ENCODE results near the gene EPC2. TPM values are rescaled to one million over a fixed set of nuclear protein-coding genes. Genes with fewer than 3 reads are reported as not detected.

EPC2 gene
- total RNA-seq, 1 experiment from 2014 or later, result 19.6 TPM

DNA sequence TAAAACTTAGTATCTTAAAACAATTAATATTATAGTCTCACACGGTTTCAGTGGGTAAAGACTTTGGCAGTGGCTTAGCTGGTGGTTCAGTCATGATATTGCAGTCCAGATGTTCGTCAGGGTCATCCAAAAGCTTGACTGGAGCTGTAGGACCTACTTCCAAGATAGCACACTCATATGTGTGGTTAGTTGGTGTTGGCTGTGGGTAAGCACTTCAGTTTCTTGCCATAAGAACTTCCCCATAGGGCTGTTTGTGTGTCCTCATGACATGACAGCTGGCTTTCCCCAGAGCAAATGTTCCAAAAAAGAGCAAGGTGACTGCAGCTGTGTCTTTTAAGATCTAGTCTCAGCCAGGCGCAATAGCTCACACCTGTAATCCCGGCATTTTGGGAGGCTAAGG is 48.5 kb upstream of the EPC2 start (continued):
- TF ChIP-seq ZNF274 (IDR thresholded peaks at IDR 0.05; ENCODE audit: low read depth, low read length), result no peak
- TF ChIP-seq CBX3 (IDR thresholded peaks at IDR 0.05; ENCODE audit: low read depth), result no peak

DNA sequence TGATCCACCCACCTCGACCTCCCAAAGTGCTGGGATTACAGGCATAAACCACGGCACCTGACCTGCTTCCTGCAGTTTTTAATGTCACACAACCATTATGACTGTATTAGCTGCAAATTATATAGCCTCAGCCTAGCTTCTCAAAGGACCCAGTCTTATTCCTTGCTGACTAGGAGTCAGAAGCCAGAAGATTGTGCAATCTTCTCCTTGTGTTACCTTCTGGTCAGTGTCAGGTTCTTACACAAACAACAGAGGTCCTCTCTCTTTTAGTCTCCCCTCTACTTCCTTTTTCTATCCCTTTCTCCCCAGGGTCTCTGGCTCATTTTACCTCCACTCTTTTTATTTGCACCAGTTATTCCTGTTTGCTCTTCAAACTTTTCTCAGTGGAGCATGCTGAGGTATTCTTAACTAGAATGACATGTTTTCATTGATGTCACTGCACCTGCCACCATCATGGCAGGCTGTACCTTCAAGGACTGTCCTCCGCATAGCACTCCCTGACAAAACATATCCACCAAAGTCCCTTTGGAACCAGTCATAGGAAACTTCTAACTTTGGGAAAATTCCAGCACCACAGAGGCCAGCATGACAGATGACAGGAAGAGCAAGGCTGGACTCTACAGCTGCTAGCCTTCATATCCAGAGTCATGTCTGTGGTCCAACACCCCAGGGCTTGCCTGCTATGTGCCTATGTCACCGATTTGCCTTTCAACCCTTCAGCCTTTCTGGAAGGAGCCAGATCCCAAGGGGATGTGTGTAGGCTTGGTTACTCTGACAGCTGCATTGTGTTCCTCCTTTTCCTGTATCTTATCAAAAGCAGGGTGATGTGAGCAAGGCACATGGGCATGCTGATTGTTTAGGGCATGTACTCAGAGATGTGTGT is 45.2 kb upstream of the EPC2 start:
- H3K4me2 ChIP-seq (ENCODE audit: low read length), result no peak overlapping the region
- no peak overlapping the region for H2AFZ ChIP-seq (ENCODE audit: low read depth, low read length, poor library complexity, severe bottlenecking)
- H3K4me1 ChIP-seq (ENCODE audit: control insufficient read depth in 1 of 2, insufficient read depth in 2 of 2, low read length in 2 of 2), result no peaks in the 10 kb centered on the region
- ChIA-PET CTCF (no interaction called here), RAD21 (ENCODE audit: low non-redundant PET in 1 of 2, low total read pairs in 2 of 2, uncharacterized antibody in 2 of 2, unreplicated experiment in 2 of 2) (no interaction called here), POLR2A (no interaction called here)
- H3K79me2 ChIP-seq (ENCODE audit: insufficient read depth, low read length), result no peaks in the 10 kb centered on the region
- no peaks in the 10 kb centered on the region for H3K9me2 ChIP-seq (ENCODE audit: insufficient read depth)
- BruUV-seq (replicated peaks), result no TSS peak
- TF ChIP-seq CBX3 (IDR thresholded peaks at IDR 0.05; ENCODE audit: low read depth), result no peak
- no peak for TF ChIP-seq POLR2A (IDR thresholded peaks at IDR 0.05; ENCODE audit: borderline replicate concordance, extremely low read depth, insufficient read depth, insufficient read length)
- TF ChIP-seq YY1 (IDR thresholded peaks at IDR 0.05; ENCODE audit: extremely low read depth, insufficient replicate concordance, low read depth, low read length), result no peak
- no peak for TF ChIP-seq ATF3 (IDR thresholded peaks at IDR 0.05)
- TF ChIP-seq CTCF (IDR thresholded peaks at IDR 0.05 in 2 of 3, conservative IDR thresholded peaks at IDR 0.05 in 1 of 3; ENCODE audit: borderline replicate concordance in 1 of 3, insufficient read depth in 1 of 3, low read depth in 2 of 3, low read length in 2 of 3), result no peak
- no peak for TF ChIP-seq ZNF274 (IDR thresholded peaks at IDR 0.05; ENCODE audit: low read depth, low read length)
- no peak for TF ChIP-seq TCF7L2 (IDR thresholded peaks at IDR 0.05; ENCODE audit: borderline replicate concordance, extremely low read depth, insufficient read depth, insufficient read length)
- TF ChIP-seq SP1 (IDR thresholded peaks at IDR 0.05; ENCODE audit: low read depth), result no peak
- TF ChIP-seq SRF (IDR thresholded peaks at IDR 0.05; ENCODE audit: low read depth), result no peak
- no peak for TF ChIP-seq EGR1 (IDR thresholded peaks at IDR 0.05; ENCODE audit: low read depth)
- no peak for TF ChIP-seq RAD21 (IDR thresholded peaks at IDR 0.05; ENCODE audit: low read depth)
- TF ChIP-seq EZH2 (IDR thresholded peaks at IDR 0.05), result no peak
- TF ChIP-seq REST (IDR thresholded peaks at IDR 0.05; ENCODE audit: low read depth), result no peak
- no peak for TF ChIP-seq EZH2phosphoT487 (IDR thresholded peaks at IDR 0.05; ENCODE audit: borderline replicate concordance)
- H3K9me3 ChIP-seq (ENCODE audit: control insufficient read depth in 1 of 2, insufficient read depth in 1 of 2, low read depth in 1 of 2, low read length in 2 of 2), result no peaks in the 10 kb centered on the region
- intact Hi-C loops (cut with micrococcal nuclease), result no loop called here
- no peaks in the 10 kb centered on the region for H4K20me1 ChIP-seq (ENCODE audit: insufficient read depth)
- DNase-seq (ENCODE audit: low read depth, low spot score) (no peak), ATAC-seq (no peak)
- no peak overlapping the region for H3K4me3 ChIP-seq (replicated peaks in 1 of 2; ENCODE audit: low read depth in 1 of 2, low read length in 2 of 2)
- no peak overlapping the region for H3K27ac ChIP-seq (ENCODE audit: low read depth, low read length)
- H3K9ac ChIP-seq (ENCODE audit: low read length), result no peak overlapping the region
- H3K36me3 ChIP-seq (ENCODE audit: control insufficient read depth in 1 of 2, insufficient read depth in 2 of 2, low read length in 2 of 2), result no peaks in the 10 kb centered on the region
- H3K27me3 ChIP-seq (ENCODE audit: insufficient read depth, low read length), result 0 out of 2 replicates have a peak, but pooled peaks cover 6% of the 10 kb centered on the region

Data from HCT116 (cell line).